Spinal cord (tissue), 10 donors: ENCODE data around the gene TNN. TPM values are rescaled to one million over a fixed set of nuclear protein-coding genes. Genes with fewer than 3 reads are reported as not detected.

Source experiments
- DNase-seq, 6 donors: peaks; one replicate each; pipeline versions ENCODE4 v3.0.0 to v3.0.0-alpha.2; 2013 to 2015; ENCODE audit warnings: low spot score in 6 of 6, low read depth in 4 of 6
- H3K27ac ChIP-seq: one replicate; pipeline ENCODE4 v1.5.1; 2013; ENCODE audit warnings: low read depth, low read length, control low read depth
- H3K27me3 ChIP-seq: one replicate; pipeline ENCODE4 v1.6.1; 2013; ENCODE audit warnings: low read length; ENCODE audit not compliant: control insufficient read depth, insufficient read depth
- H3K36me3 ChIP-seq: one replicate; pipeline ENCODE4 v1.6.1; 2013; ENCODE audit warnings: low read length; ENCODE audit not compliant: control insufficient read depth, insufficient read depth
- H3K4me1 ChIP-seq: one replicate; pipeline ENCODE4 v1.6.1; 2013; ENCODE audit warnings: low read length; ENCODE audit not compliant: control insufficient read depth, insufficient read depth
- H3K4me3 ChIP-seq: one replicate; pipeline ENCODE4 v1.5.1; 2013; ENCODE audit warnings: low read depth, low read length, control low read depth
- H3K9me3 ChIP-seq: one replicate; pipeline ENCODE4 v1.6.1; 2013; ENCODE audit warnings: low read length; ENCODE audit not compliant: control insufficient read depth, insufficient read depth
- WGBS: methylation state at CpG from one replicate; pipeline ENCODE4 v1.1.5; 2013; ENCODE audit warnings: missing lambda C conversion rate; ENCODE audit not compliant: insufficient coverage; 5-methylcytosine and 5-hydroxymethylcytosine counted together
- polyA plus RNA-seq, 2 donors: library from polyadenylated mRNA; unstranded; fragments of 120-200 nt; gene quantifications; one replicate each; pipeline ENCODE4 v1.2.1, GENCODE V29; 2013; ENCODE audit not compliant: insufficient read length in 2 of 2
- total RNA-seq, 2 donors: library from RNA; depleted of rRNA in 1 of 2; stranded (reverse); fragments of 120-200 nt in 1 of 2; fragments of >200 nt in 1 of 2; gene quantifications; one replicate each; pipeline versions ENCODE4 v1.2.3 to v1.2.4, GENCODE V29; 2013 to 2014
- donor health status: healthy.

Gene TNN
- total and polyA plus RNA-seq, 4 donors: 1.6 to 16.4 (median 8.4) TPM

GRCh38 chr1:175167861-175168260, 100.2 kb downstream of the TNN start:
- H3K9me3 ChIP-seq: no peaks in the 10 kb centered on the region
- H3K4me1 ChIP-seq: no peaks in the 10 kb centered on the region
- no peaks in the 10 kb centered on the region for H3K27me3 ChIP-seq
- H3K36me3 ChIP-seq: no peaks in the 10 kb centered on the region
- no peak overlapping the region for H3K27ac ChIP-seq
- no peak overlapping the region for H3K4me3 ChIP-seq
- no peak for DNase-seq
- no CpG with 5 or more reads among the region's 2 CpGs for WGBS

DNA sequence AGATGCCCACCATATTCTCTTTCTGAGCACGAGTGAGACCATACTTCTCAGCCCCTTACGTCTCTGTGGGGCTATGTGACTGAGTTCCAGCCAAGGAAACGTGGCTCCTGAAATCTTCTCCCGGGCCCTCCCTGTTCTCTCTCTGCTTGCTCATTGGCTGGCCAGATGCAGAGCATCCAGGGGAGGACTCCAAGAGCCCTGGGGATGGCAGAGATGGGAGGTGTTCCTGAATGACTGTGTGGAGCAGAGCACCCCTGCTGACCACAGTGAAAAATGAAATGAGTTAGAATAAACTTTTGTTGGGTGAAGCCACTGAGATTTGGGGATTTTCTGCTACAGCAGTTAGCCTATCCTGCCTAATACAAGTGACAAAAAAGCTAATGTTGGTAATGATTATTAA, 101.1 kb downstream of the TNN start:
- DNase-seq: no peak
- Histone ChIP-seq H3K27me3 (no peaks in the 10 kb centered on the region), H3K4me3 (no peak overlapping the region), H3K9me3 (no peaks in the 10 kb centered on the region), H3K4me1 (no peaks in the 10 kb centered on the region), H3K36me3 (no peaks in the 10 kb centered on the region), H3K27ac (no peak overlapping the region)
- 80% methylated on average over 1 of the region's 4 CpGs for WGBS

DNA sequence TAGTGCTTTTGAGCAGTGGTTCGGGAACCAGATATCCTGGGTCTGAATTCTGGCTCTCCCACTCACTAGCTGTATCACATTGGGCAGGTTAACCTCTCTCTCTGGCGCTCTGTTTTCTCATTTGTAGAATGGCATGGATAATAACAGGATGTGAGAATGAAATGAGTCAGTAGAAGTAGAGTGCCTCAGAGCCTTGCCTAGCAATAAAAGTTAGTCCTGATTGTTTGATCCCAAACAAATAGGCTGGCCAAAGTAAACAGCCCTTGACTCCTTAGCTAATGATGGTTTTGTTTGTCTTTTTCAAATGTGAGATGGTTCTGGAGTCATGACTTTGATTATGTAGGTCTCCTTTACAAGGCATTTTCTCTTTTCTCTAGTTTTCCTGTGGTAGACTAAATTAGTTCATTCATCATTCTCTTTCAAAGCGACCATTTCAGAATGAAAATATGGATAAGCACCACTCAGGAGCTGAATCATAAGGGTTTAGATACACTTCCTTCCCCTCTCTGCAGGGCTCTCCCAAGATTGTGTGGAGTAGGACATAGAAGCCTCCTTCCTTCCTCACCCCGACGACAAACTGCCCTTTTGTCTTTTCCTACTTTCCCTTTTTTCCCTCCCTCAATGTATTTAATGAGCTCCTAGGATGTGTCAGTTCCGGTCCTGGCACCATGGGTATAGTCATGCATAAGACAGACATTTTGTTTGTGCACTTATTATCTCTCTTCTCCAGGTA, 101.8 kb downstream of the TNN start:
- H3K27ac ChIP-seq: no peak overlapping the region
- WGBS: no CpG with 5 or more reads among the region's 6 CpGs
- no peak overlapping the region for H3K4me3 ChIP-seq
- no peaks in the 10 kb centered on the region for H3K4me1 ChIP-seq
- H3K27me3 ChIP-seq: no peaks in the 10 kb centered on the region
- DNase-seq: no peak
- H3K9me3 ChIP-seq: no peaks in the 10 kb centered on the region
- H3K36me3 ChIP-seq: no peaks in the 10 kb centered on the region

GRCh38 chr1:175171036-175171913, 103.6 kb downstream of the TNN start:
- H3K9me3 ChIP-seq: no peaks in the 10 kb centered on the region
- H3K4me3 ChIP-seq: no peak overlapping the region
- H3K27me3 ChIP-seq: no peaks in the 10 kb centered on the region
- no peaks in the 10 kb centered on the region for H3K4me1 ChIP-seq
- H3K36me3 ChIP-seq: no peaks in the 10 kb centered on the region
- DNase-seq: no peak
- H3K27ac ChIP-seq: no peak overlapping the region
- 100% methylated on average over 1 of the region's 9 CpGs for WGBS

DNA sequence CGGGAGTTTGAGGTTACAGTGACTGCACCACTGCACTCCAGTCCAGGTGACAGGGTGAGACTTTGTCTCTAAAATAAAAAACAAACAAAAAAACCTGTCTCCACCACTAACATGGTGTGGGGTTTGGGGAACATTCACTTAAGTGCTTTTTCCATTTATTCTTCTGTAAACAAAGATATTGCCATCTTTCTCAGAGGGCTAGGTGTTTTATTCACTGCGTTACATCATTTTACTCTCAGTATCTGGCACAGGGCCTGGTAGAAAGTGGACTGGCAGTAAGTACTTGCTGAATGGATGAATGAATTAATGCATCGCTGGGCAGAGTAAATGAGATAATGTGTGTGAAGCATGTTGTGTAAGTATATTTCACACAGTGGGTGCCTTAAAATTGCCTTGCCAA, 104.9 kb downstream of the TNN start:
- no CpG with 5 or more reads among the region's 3 CpGs for WGBS
- DNase-seq: no peak
- H3K4me1 ChIP-seq: no peaks in the 10 kb centered on the region

GRCh38 chr1:175173531-175173930, 105.9 kb downstream of the TNN start:
- H3K27ac ChIP-seq: no peak overlapping the region
- H3K9me3 ChIP-seq: no peaks in the 10 kb centered on the region
- H3K36me3 ChIP-seq: no peaks in the 10 kb centered on the region
- H3K27me3 ChIP-seq: no peaks in the 10 kb centered on the region
- 94% methylated on average over 3 of the region's 7 CpGs for WGBS
- DNase-seq: no peak
- no peaks in the 10 kb centered on the region for H3K4me1 ChIP-seq
- no peak overlapping the region for H3K4me3 ChIP-seq

More for the DNA sequence above, 104.9 kb downstream of the TNN start:
- H3K27me3 ChIP-seq: no peaks in the 10 kb centered on the region
- no peaks in the 10 kb centered on the region for H3K36me3 ChIP-seq
- H3K4me3 ChIP-seq: no peak overlapping the region
- no peaks in the 10 kb centered on the region for H3K9me3 ChIP-seq
- H3K27ac ChIP-seq: no peak overlapping the region

GRCh38 chr1:175174309-175175102, 106.9 kb downstream of the TNN start:
- WGBS: 96% methylated on average over 3 of the region's 5 CpGs
- Histone ChIP-seq H3K4me1 (no peaks in the 10 kb centered on the region), H3K4me3 (no peak overlapping the region), H3K9me3 (no peaks in the 10 kb centered on the region), H3K27me3 (no peaks in the 10 kb centered on the region), H3K27ac (no peak overlapping the region), H3K36me3 (no peaks in the 10 kb centered on the region)
- no peak for DNase-seq

DNA sequence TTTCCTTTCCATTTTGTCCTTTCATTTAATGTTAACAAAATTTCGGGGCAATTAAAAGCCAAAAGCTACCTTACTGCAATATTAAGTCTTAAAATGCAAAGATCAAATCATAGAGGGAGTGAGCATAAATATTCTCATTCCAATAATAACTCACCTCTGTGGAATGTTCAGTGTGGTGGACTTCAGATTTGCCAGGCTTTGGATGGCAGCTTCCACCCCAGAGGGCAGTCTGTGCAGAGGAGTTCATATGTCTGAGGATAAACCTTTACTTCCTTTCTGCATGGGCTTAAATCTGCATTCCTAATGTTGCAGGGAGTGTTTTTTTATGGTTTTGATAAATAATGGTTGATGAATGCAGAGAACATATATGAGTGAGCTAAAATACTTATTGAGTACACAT, 108.6 kb downstream of the TNN start:
- WGBS: no CpG with 5 or more reads among the region's 1 CpG
- Histone ChIP-seq H3K4me1 (no peaks in the 10 kb centered on the region), H3K4me3 (no peak overlapping the region), H3K9me3 (no peaks in the 10 kb centered on the region), H3K27me3 (no peaks in the 10 kb centered on the region), H3K27ac (no peak overlapping the region), H3K36me3 (no peaks in the 10 kb centered on the region)
- DNase-seq: no peak

DNA sequence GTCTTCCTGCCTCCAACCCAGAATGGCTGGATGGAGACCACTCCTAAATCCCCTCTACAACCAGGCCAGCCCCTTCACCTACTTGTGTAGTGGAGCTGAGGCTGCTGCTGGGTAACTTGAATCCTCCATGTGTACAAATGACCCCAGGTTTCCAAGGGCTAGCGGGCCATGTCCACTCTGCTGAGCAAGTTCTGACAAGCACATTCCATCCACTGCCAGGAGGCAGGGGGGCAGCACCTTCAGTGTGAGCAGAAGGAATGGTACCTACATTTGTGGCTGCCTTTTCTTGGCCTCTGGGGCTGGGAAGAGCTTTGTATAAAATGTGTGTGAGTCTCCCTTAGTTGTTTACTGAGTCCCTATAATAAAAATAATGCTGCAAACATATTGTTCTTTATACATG, 110.4 kb downstream of the TNN start:
- Histone ChIP-seq H3K36me3 (no peaks in the 10 kb centered on the region), H3K9me3 (no peaks in the 10 kb centered on the region), H3K4me3 (no peak overlapping the region), H3K4me1 (no peaks in the 10 kb centered on the region), H3K27ac (no peak overlapping the region), H3K27me3 (no peaks in the 10 kb centered on the region)
- 67% methylated on average over 1 of the region's 1 CpG for WGBS
- DNase-seq: no peak
